Brain microvascular endothelial cell (primary cell): Measurements from ENCODE around the gene HSPA1L.
A peak's percentile ranks its signal among the peaks of the same experiment; 100 is the strongest.
"Not testable (repeated sequence)": the region's sequence is repeated elsewhere in the genome, so short reads cannot be mapped to it uniquely, and the experiment has no call there.

Source experiments
- DNase-seq: peaks from one replicate; pipeline ENCODE4 v3.0.0-alpha.2; 2020
- H3K27ac ChIP-seq: fragments of 250-450 bp; sonication (Bioruptor Pico); 2 replicates; pipeline ENCODE4 v1.5.1; 2020; ENCODE audit warnings: mild to moderate bottlenecking, moderate library complexity
- H3K27me3 ChIP-seq: fragments of 250-450 bp; sonication (Bioruptor Pico); replicated peaks from 2 replicates; pipeline ENCODE4 v1.5.1; 2020; ENCODE audit warnings: mild to moderate bottlenecking
- H3K36me3 ChIP-seq: fragments of 250-450 bp; sonication (Bioruptor Pico); replicated peaks from 2 replicates; pipeline ENCODE4 v1.5.1; 2020; ENCODE audit warnings: mild to moderate bottlenecking
- H3K4me3 ChIP-seq: 2 replicates; pipeline ENCODE4 v1.5.1; 2011; ENCODE audit warnings: low read depth, mild to moderate bottlenecking, control low read depth, low read length, moderate library complexity
- in situ Hi-C: cut with HindIII; loops from 2 replicates; pipeline ENCODE4 v1.10.0; 2017; ENCODE audit warnings: low sequenced_read_pairs, low pct_ligation_motif_present
- TF ChIP-seq, protein P1 (sequence below): IDR thresholded peaks from 2 replicates; pipeline ENCODE4 v1.5.1; 2011; ENCODE audit warnings: low read depth, mild to moderate bottlenecking, moderate library complexity, low read length, control low read depth, inconsistent platforms; ENCODE audit errors: missing control alignments

The HSPA1L gene

DNA sequence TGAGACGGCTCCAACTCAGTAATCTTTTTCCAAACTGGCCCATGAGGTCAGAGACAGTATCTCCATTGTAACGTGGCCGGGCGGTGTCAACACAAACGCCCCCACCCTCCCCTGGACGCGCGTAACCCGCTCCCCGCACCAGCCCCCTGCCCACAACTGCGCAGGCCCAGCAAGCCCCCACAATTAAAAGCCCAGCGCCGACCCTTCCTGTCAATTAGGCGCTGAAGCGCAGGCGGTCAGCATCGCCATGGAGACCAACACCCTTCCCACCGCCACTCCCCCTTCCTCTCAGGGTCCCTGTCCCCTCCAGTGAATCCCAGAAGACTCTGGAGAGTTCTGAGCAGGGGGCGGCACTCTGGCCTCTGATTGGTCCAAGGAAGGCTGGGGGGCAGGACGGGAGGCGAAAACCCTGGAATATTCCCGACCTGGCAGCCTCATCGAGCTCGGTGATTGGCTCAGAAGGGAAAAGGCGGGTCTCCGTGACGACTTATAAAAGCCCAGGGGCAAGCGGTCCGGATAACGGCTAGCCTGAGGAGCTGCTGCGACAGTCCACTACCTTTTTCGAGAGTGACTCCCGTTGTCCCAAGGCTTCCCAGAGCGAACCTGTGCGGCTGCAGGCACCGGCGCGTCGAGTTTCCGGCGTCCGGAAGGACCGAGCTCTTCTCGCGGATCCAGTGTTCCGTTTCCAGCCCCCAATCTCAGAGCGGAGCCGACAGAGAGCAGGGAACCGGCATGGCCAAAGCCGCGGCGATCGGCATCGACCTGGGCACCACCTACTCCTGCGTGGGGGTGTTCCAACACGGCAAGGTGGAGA is at the start of gene HSPA1L, which contains the start of gene HSPA1A:
TSS of gene HSPA1L (minus strand) at position 259 of the 814 bp plus-strand sequence. CDS start 3,311 bp downstream, outside the sequence.
TSS of gene HSPA1A (plus strand) at position 519 of the 814 bp plus-strand sequence. CDS start at position 733, 214 bp downstream.
- Histone ChIP-seq H3K4me3 (peak within 1 kb of the TSS; percentile 73), H3K27ac (peak within 1 kb of the TSS; percentile 90), H3K27me3 (no peaks in the 10 kb centered on the region), H3K36me3 (no peaks in the 10 kb centered on the region)
- peak; percentile 97 for DNase-seq
- in situ Hi-C loops = no loop called here
- TF ChIP-seq, protein P1, sequence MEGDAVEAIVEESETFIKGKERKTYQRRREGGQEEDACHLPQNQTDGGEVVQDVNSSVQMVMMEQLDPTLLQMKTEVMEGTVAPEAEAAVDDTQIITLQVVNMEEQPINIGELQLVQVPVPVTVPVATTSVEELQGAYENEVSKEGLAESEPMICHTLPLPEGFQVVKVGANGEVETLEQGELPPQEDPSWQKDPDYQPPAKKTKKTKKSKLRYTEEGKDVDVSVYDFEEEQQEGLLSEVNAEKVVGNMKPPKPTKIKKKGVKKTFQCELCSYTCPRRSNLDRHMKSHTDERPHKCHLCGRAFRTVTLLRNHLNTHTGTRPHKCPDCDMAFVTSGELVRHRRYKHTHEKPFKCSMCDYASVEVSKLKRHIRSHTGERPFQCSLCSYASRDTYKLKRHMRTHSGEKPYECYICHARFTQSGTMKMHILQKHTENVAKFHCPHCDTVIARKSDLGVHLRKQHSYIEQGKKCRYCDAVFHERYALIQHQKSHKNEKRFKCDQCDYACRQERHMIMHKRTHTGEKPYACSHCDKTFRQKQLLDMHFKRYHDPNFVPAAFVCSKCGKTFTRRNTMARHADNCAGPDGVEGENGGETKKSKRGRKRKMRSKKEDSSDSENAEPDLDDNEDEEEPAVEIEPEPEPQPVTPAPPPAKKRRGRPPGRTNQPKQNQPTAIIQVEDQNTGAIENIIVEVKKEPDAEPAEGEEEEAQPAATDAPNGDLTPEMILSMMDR = no peak

DNA sequence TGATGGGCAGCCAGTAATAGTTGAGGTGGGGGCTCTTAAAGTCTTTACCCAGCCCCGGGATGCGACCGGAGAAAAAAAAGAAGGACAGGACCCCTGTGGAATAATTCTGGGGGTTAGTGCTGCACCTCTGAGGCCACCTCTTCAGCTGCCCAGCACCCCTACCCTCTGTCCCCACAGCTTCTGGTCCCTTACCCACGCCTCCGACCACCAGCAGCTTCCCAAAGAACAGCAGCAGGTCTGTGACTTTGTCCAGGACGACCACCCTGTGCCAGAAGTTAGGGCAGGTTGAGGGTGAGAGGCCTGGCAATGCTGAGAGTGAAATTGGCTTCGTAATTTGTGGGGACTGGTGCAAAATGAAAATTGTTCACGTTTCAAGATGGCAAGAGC is 49.7 kb upstream of the HSPA1L start:
- Histone ChIP-seq H3K4me3 (no peak overlapping the region), H3K27me3 (no peaks in the 10 kb centered on the region), H3K27ac (no peak overlapping the region), H3K36me3 (peaks cover 8% of the 10 kb centered on the region)
- no peak for DNase-seq
- TF ChIP-seq, protein P1 = no peak
- in situ Hi-C loops = no loop called here

DNA sequence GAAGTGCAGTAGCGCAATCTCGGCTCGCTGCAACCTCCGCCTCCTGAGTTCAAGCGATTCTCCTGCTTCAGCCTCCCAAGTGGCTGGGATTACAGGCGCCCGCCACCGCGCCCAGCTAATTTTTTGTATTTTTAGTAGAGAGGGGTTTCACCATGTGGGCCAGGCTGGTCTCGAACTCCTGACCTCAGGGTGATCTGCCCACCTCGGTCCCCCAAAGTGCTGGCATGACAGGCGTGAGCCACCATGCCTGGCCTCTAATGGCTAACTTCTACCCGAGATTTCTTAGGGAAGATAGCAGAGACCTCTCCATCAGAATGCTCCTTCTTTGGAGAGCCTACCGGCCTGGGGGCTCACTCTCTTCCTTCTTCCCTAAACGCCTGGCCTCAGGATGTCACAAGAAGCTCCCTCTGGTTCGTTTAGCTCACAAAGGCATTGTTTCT is 49.1 kb upstream of the HSPA1L start:
- Histone ChIP-seq H3K36me3 (peaks cover 15% of the 10 kb centered on the region), H3K27ac (peak overlapping the region; percentile 63), H3K4me3 (peak overlapping the region; percentile 76)
- in situ Hi-C loops, H3K27me3 ChIP-seq, DNase-seq: not testable (repeated sequence)

DNA sequence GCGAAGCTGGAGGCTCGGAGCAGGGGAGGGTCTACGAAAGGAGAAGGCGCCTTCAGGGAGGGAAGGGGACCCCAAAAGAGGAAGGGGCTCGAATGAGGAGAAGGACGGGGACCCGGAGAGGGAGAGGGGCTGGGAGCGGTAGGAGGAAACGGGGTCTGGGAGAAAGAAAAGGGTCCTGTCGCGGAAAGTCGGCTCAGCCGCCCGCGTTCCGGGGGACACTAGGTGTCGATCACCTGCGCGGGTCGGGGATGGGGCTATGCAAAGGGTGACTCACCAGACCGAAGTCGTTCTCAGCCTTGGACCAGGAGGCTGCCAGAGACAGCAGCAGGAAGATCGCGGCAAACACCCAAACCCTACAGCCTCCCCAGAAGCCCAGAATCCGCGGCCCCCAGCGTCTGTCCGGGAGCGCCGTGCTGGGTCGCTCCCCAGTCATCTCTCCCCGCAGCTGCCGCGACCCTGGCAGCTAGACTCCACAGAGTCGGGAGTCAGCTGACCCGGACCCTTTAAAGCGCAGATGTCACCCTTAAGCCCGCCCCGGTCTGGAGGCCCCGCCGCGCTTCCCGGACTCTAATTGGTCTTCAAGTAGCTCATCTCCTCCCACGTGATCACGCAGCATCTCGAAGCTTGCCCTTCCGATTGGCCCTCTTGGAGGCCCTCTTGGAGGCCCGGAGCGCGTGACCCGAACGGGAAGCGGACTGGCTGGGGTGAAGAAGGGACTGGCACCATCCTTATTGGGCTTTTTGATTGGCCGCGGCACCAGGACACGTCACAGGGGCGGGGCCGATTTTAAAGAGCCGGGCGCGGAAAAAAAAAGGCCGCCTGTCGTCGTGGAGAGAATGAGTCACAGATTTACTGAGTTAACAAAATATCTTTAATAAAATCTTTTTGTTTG is 47.5 kb upstream of the HSPA1L start, which contains the start of gene NEU1:
TSS of gene NEU1 (minus strand) at position 478 of the 892 bp plus-strand sequence. CDS start at position 433, 45 bp downstream.
- no peaks in the 10 kb centered on the region for H3K27me3 ChIP-seq
- H3K36me3 ChIP-seq = peaks cover 20% of the 10 kb centered on the region
- H3K4me3 ChIP-seq = peak within 1 kb of the TSS; percentile 94
- TF ChIP-seq, protein P1 = no peak
- peak; percentile 100 for DNase-seq
- H3K27ac ChIP-seq = peak within 1 kb of the TSS; percentile 87
- in situ Hi-C loops = no loop called here

DNA sequence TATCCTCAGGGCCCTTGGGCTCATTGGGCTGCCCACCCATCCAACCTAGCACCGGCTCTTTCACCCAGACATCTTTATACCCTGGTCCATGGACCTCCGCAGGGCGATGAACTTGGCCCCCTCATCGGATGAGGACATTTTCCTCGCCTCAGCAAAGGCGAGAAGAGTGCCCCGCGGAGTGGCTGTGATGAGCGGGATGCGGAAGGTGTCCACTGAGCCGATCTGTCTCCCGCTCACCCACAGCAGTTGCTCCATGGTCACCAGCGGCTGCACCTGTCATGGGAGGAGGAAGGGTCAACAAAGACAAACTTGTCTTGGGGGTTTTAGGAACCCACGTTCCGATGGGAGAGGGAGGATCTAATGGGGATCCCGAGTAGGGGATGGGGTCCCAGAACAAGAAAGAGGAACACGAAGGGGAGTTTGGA is 46.8 kb upstream of the HSPA1L start:
- no peak for DNase-seq
- in situ Hi-C loops = no loop called here
- TF ChIP-seq, protein P1 = no peak

DNA sequence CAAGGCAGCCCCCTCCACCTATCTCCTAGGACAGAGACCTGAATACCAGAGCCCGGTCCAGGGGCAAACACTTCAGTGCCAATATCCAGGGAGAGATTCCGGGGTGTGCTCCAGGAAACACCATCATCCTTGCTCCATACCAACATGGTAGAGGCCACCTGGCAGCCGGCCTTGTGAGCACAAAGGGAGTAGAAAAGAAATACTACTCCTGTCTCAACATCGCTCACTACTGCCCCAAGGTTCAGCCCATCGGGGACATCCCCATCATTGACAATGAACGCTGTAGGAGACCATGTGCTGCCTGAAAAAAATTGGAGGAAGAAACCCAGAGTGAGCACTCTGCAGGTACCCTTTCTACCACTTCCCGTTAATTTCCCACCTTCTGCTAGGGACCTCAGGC is 46.1 kb upstream of the HSPA1L start:
- no peak for DNase-seq
- Histone ChIP-seq H3K27ac (no peak overlapping the region), H3K4me3 (no peak overlapping the region), H3K36me3 (peaks cover 20% of the 10 kb centered on the region), H3K27me3 (no peaks in the 10 kb centered on the region)
- in situ Hi-C loops = no loop called here
- TF ChIP-seq, protein P1 = no peak

More for the DNA sequence above, 46.8 kb upstream of the HSPA1L start:
- Histone ChIP-seq H3K4me3 (peak overlapping the region; percentile 94), H3K27ac (peak overlapping the region; percentile 87), H3K36me3 (peaks cover 20% of the 10 kb centered on the region), H3K27me3 (no peaks in the 10 kb centered on the region)
